Fibroblast of the aortic adventitia (primary cell): Measurements from ENCODE around the gene PRDM5. TPM values are rescaled to one million over a fixed set of nuclear protein-coding genes. Genes with fewer than 3 reads are reported as not detected.

Experiments
- DNase-seq: peaks from one replicate; pipeline ENCODE4 v3.0.0-alpha.2; 2010; ENCODE audit warnings: low read depth
- H3K4me3 ChIP-seq: 2 replicates; pipeline ENCODE4 v1.5.1; 2011; ENCODE audit warnings: low read depth, mild to moderate bottlenecking, control low read depth, low read length, moderate library complexity
- CTCF ChIP-seq: IDR thresholded peaks from 2 replicates; pipeline ENCODE4 v1.5.1; 2011; ENCODE audit warnings: mild to moderate bottlenecking, low read length, control low read depth, inconsistent platforms; ENCODE audit not compliant: insufficient read depth
- total RNA-seq: library from RNA; depleted of rRNA; stranded (reverse); fragments of >200 nt; gene quantifications from 2 replicates; pipeline ENCODE4 v1.2.3, GENCODE V29; 2012; ENCODE audit warnings: low replicate concordance

PRDM5 gene
- total RNA-seq, 1 donor, result 25.8 TPM

DNA sequence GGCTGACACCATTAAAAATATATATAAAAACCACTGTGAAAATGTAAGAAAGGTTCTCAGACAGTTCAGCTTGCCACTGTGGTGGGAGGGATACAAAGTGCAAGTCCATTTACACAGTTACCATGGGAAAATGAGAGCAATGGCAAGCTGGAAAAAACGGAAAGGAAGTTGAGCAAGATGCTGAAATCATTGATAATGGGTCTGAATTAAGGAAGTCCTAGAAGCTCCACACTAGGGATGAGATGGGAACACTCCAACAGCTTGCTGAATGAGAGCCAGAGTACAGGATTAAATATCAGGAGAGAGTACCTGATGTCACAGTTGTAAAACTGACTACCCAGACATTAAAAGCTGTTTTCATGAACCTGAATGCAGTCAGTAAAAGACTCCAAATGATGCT is 218.6 kb downstream of the PRDM5 start:
- peak; percentile 19 for DNase-seq
- no peak overlapping the region for H3K4me3 ChIP-seq
- no peak for TF ChIP-seq CTCF

GRCh38 chr4:120699354-120699753 is 223.2 kb downstream of the PRDM5 start:
- H3K4me3 ChIP-seq, result no peak overlapping the region
- no peak for TF ChIP-seq CTCF
- no peak for DNase-seq

DNA sequence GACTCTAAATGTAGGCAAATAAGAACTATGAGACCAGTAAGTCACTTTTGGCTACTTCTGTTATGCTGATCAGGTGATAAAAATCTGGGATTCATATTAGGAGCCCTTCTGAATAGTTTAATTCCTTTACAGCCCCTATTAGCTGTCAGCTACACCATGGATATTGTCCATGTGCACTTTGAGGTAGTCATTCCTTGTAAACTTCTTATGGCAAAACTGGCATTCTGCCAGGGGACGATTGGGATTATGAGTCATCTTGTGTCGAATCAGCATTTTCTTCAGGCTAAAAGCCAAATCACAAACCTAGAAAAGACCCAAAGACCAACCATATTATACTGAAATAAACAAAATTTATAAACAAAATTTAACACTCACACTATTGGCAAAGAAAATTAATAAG is 227.6 kb downstream of the PRDM5 start:
- no peak overlapping the region for H3K4me3 ChIP-seq
- no peak for TF ChIP-seq CTCF
- DNase-seq, result peak; percentile 79

DNA sequence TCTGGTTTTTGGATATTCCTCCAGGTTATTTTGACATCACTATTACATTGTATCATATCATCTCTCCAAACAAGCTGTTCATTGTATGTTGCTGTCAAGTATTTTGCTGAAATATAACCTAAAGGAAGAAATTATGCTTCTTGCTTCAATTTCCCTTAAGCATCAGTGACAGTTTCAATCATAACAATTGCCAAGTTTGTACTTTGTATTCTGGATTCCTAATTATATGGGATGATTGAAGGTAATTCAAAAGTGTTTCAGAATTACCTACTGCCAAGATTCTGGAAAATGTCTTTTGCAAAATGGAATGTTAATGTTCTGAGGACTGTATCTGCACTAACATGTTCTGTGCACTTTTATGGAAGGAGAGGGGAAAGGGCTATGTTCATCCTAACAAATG is 228.7 kb downstream of the PRDM5 start:
- DNase-seq, result no peak
- H3K4me3 ChIP-seq, result no peak overlapping the region
- no peak for TF ChIP-seq CTCF

DNA sequence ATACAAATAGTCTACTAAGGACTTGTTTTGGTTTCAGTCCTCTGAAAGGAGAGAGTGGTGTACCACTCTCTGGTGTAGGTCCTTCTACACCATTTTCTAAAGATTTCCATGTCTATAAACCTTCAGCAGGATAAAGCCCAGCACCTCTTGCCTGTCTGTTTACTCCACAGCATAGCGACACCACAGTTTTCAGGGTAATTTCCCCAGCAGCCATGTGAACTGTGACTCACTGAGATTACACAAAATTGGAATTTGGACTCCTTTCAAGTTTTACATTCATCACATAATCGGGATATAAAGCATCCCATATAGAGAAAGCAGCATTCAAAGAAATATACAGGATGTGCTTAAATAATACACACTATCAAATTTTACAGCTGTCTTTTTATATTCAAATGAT is 229.6 kb downstream of the PRDM5 start:
- TF ChIP-seq CTCF, result no peak
- H3K4me3 ChIP-seq, result no peak overlapping the region
- peak; percentile 88 for DNase-seq

GRCh38 chr4:120691536-120691935 is 231.0 kb downstream of the PRDM5 start:
- no peak overlapping the region for H3K4me3 ChIP-seq
- TF ChIP-seq CTCF, result no peak
- DNase-seq, result peak; percentile 52

GRCh38 chr4:120691106-120691505 is 231.4 kb downstream of the PRDM5 start:
- no peak for TF ChIP-seq CTCF
- no peak overlapping the region for H3K4me3 ChIP-seq
- DNase-seq, result peak; percentile 48
